B cell (primary cell): ENCODE measurements around the gene TRIO. TPM values are rescaled to one million over a fixed set of nuclear protein-coding genes. Genes with fewer than 3 reads are reported as not detected.

Source experiments
- ATAC-seq: fragments of 200-7000 bp; cut with Tn5 transposase; one replicate; pipeline ENCODE4 v1.10.0; 2021; ENCODE audit warnings: low read depth, mild to moderate bottlenecking, moderate number of reproducible peaks, moderate library complexity
- CTCF ChIA-PET: fragments of 350-600 bp; sonication (Branson Sonifier 250); formaldehyde crosslinking; loops from one replicate; lab custom pipeline; 2021; ENCODE audit warnings: antibody characterized with exemption, inconsistent platforms; lab: Charles Lee
- POLR2A ChIA-PET: fragments of 350-600 bp; sonication (Branson Sonifier 250); formaldehyde crosslinking; loops from one replicate; lab custom pipeline; 2021; ENCODE audit warnings: antibody characterized with exemption; lab: Charles Lee
- DNase-seq: peaks from one replicate; pipeline ENCODE4 v3.0.0; 2013
- H2AFZ ChIP-seq: 2 replicates; pipeline ENCODE4 v1.6.1; 2012; ENCODE audit warnings: mild to moderate bottlenecking, low read depth, low read length; ENCODE audit not compliant: insufficient read depth, poor library complexity, severe bottlenecking
- H3K27ac ChIP-seq, 2 donors: 1 replicate in 1 of 2; 2 replicates in 1 of 2; pipeline ENCODE4 v1.5.1; 2012 to 2013; ENCODE audit warnings: low read length in 2 of 2, mild to moderate bottlenecking in 2 of 2, moderate library complexity in 1 of 2
- H3K27me3 ChIP-seq, 4 experiments: fragments of 200-600 bp in 1 of 4; sonication (generic) in 1 of 4; replicated peaks in 1 of 4; 1 replicate in 2 of 4; 2 replicates in 2 of 4; pipeline versions ENCODE4 v1.6.1 to v1.7.0; 2013 to 2016; ENCODE audit warnings: low read length in 3 of 4, mild to moderate bottlenecking in 2 of 4, mixed read lengths in 1 of 4, moderate library complexity in 1 of 4; ENCODE audit not compliant: insufficient read depth in 4 of 4, control insufficient read depth in 3 of 4; ENCODE audit errors: control extremely low read depth in 1 of 4
- H3K36me3 ChIP-seq, 2 experiments: replicated peaks in 1 of 2; 1 replicate in 1 of 2; 2 replicates in 1 of 2; pipeline versions ENCODE4 v1.6.1 to v1.7.1; 2013; ENCODE audit warnings: low read length in 1 of 2; ENCODE audit not compliant: insufficient read depth in 2 of 2, control insufficient read depth in 1 of 2; ENCODE audit errors: control extremely low read depth in 1 of 2, extremely low read depth in 1 of 2
- H3K4me1 ChIP-seq, 2 donors: fragments of 200-600 bp in 1 of 2; sonication (generic) in 1 of 2; 1 replicate in 1 of 2; 2 replicates in 1 of 2; pipeline versions ENCODE4 v1.5.1 to v1.6.1; 2013 to 2017; ENCODE audit warnings: low read length in 2 of 2; ENCODE audit not compliant: control insufficient read depth in 2 of 2, insufficient read depth in 2 of 2
- H3K4me2 ChIP-seq: replicated peaks from 2 replicates; pipeline ENCODE3; 2012; ENCODE audit warnings: mild to moderate bottlenecking, low read depth, low read length; ENCODE audit not compliant: poor library complexity, severe bottlenecking
- H3K4me3 ChIP-seq, 5 experiments: fragments of 200-600 bp in 1 of 5; sonication (generic) in 1 of 5; 1 replicate in 3 of 5; 2 replicates in 2 of 5; pipeline versions ENCODE4 v1.5.1 to v1.7.0; 2011 to 2016; ENCODE audit warnings: low read length in 4 of 5, mild to moderate bottlenecking in 4 of 5, low read depth in 2 of 5, control low read depth in 1 of 5, moderate library complexity in 1 of 5; ENCODE audit not compliant: insufficient read depth in 1 of 5; ENCODE audit errors: control extremely low read depth in 1 of 5, extremely low read depth in 1 of 5
- H3K79me2 ChIP-seq: fragments of 200-600 bp; sonication (generic); one replicate; pipeline ENCODE4 v1.6.0; 2016; ENCODE audit warnings: low read length; ENCODE audit not compliant: control insufficient read depth, insufficient read depth
- H3K9ac ChIP-seq: fragments of 200-600 bp; sonication (generic); 2 replicates; pipeline ENCODE4 v1.6.1; 2017; ENCODE audit warnings: mild to moderate bottlenecking, low read length, moderate library complexity
- H3K9me3 ChIP-seq, 3 donors: one replicate each; pipeline versions ENCODE4 v1.6.1 to v1.7.1; 2013; ENCODE audit warnings: low read length in 2 of 3; ENCODE audit not compliant: control insufficient read depth in 2 of 3, insufficient read depth in 1 of 3; ENCODE audit errors: control extremely low read depth in 1 of 3
- H4K20me1 ChIP-seq: 2 replicates; pipeline ENCODE4 v1.6.0; 2012; ENCODE audit warnings: mild to moderate bottlenecking, low read length; ENCODE audit not compliant: insufficient read depth, control insufficient read depth, poor library complexity, severe bottlenecking
- H3K27ac Mint-ChIP-seq: one replicate; pipeline ENCODE4 v1.8.0; 2021; ENCODE audit warnings: mixed read lengths
- H3K27me3 Mint-ChIP-seq: one replicate; pipeline ENCODE4 v1.8.0; 2021; ENCODE audit warnings: mixed read lengths
- H3K4me1 Mint-ChIP-seq: one replicate; pipeline ENCODE4 v1.8.0; 2021; ENCODE audit warnings: mixed read lengths
- H3K4me3 Mint-ChIP-seq: one replicate; pipeline ENCODE4 v1.8.0; 2021; ENCODE audit warnings: mixed read lengths
- H3K9me3 Mint-ChIP-seq: one replicate; pipeline ENCODE4 v1.8.0; 2022; ENCODE audit warnings: mixed read lengths; ENCODE audit not compliant: insufficient read depth
- EZH2 ChIP-seq: IDR thresholded peaks from 2 replicates; pipeline ENCODE4 v1.6.1; 2012; ENCODE audit warnings: borderline replicate concordance, low read depth, mild to moderate bottlenecking, moderate library complexity, low read length; ENCODE audit not compliant: insufficient read depth, poor library complexity, severe bottlenecking
- WGBS: methylation state at CpG from one replicate; pipeline ENCODE4 v1.1.5; 2013; ENCODE audit warnings: missing lambda C conversion rate; ENCODE audit not compliant: insufficient coverage; 5-methylcytosine and 5-hydroxymethylcytosine counted together
- intact Hi-C: fragments of 100-400 bp; cut with micrococcal nuclease; formaldehyde crosslinking; loops from one replicate; pipeline ENCODE4 v1.10.0; 2022
- polyA plus RNA-seq: library from polyadenylated mRNA; depleted of rRNA; stranded (reverse); fragments of >200 nt; gene quantifications from 2 replicates; pipeline ENCODE4 v1.2.3, GENCODE V29; 2012
- total RNA-seq, 2 donors: library from RNA; stranded (reverse); fragments of 120-200 nt in 1 of 2; gene quantifications; 1 replicate in 1 of 2; 2 replicates in 1 of 2; pipeline versions ENCODE4 v1.2.3 to v1.2.4, GENCODE V29; 2013 to 2022
- TF ChIP-seq, protein P1 (sequence below): fragments of 200-600 bp; IDR thresholded peaks from one replicate; pipeline ENCODE4 v1.8.0; 2022; ENCODE audit warnings: antibody characterized with exemption, mild to moderate bottlenecking

The TRIO gene
- total and polyA plus RNA-seq, 2 donors (not counting 1 experiment from before 2014, with no cell fraction given): 90.5 to 479 TPM

DNA sequence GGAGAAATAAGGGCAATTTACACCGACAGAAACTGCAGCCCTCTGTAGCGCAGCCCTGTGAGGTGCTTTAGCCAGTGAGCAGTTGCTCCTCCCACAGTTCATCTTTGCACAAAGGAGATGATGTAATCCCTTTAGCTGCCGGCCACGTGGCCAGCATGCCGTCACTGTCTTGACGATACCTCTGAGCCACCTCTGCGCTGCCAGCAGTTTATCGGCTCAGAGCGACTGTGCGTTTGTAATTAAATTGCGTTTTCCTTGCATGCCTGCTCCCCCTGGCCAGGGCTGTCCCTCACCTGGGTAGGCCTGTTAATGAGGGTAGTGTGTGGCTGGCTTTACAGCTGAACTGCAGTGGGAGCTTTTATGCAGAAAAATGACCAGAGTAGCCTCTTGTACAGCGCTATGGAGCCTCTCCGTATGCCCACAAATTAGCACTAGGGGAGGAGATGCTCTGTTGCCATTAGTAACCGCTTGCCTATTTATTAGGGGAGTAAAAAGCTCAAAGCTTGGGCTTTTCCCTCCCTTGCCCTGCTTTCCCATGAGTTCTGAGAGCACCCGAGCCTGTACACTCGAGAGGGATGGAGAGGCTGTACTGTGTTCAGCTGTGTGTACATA lies 107.0 kb downstream of the TRIO start:
- Mint-ChIP-seq H3K9me3 (no peaks in the 10 kb centered on the region), H3K4me3 (peak overlapping the region; percentile 68), H3K27me3 (no peaks in the 10 kb centered on the region), H3K27ac (peak overlapping the region; percentile 91), H3K4me1 (peaks cover 83% of the 10 kb centered on the region)
- ATAC-seq (peak; percentile 15), DNase-seq (peak; percentile 35)
- Histone ChIP-seq H3K4me3 (no peak overlapping the region), H3K9ac (peak overlapping the region; percentile 9), H3K9me3 (peaks cover 2 to 7% (median 4%) of the 10 kb centered on the region in 3 donors), H3K36me3 (no peaks in the 10 kb centered on the region), H3K27ac (peak overlapping the region; percentile 71 to 75), H3K79me2 (peaks cover 91% of the 10 kb centered on the region), H3K4me2 (peak overlapping the region; percentile 56), H4K20me1 (peaks cover 70% of the 10 kb centered on the region), H3K4me1 (peaks cover 37 to 40% of the 10 kb centered on the region in 2 donors), H3K27me3 (no peaks in the 10 kb centered on the region), H2AFZ (no peak overlapping the region)
- intact Hi-C loops: no loop called here
- WGBS: 70% methylated on average over 13 of the region's 16 CpGs
- CTCF ChIA-PET: interaction anchor here (1.0 to 5.4 kb wide), 9 partner anchors 8 to 106 kb away, joined by 3 to 32 read pairs (median 5); partner anchors contain the start of gene TRIO
- no peak for TF ChIP-seq EZH2
- TF ChIP-seq, protein P1, sequence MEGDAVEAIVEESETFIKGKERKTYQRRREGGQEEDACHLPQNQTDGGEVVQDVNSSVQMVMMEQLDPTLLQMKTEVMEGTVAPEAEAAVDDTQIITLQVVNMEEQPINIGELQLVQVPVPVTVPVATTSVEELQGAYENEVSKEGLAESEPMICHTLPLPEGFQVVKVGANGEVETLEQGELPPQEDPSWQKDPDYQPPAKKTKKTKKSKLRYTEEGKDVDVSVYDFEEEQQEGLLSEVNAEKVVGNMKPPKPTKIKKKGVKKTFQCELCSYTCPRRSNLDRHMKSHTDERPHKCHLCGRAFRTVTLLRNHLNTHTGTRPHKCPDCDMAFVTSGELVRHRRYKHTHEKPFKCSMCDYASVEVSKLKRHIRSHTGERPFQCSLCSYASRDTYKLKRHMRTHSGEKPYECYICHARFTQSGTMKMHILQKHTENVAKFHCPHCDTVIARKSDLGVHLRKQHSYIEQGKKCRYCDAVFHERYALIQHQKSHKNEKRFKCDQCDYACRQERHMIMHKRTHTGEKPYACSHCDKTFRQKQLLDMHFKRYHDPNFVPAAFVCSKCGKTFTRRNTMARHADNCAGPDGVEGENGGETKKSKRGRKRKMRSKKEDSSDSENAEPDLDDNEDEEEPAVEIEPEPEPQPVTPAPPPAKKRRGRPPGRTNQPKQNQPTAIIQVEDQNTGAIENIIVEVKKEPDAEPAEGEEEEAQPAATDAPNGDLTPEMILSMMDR: no peak
- POLR2A ChIA-PET: interaction anchor here (1.1 to 2.6 kb wide), 3 partner anchors 9 to 37 kb away, joined by 3 to 28 read pairs (median 4); no protein-coding TSS in a partner anchor
